Smooth muscle cell (in vitro differentiated cells): ENCODE data around the gene MTA1. TPM values are rescaled to one million over a fixed set of nuclear protein-coding genes. Genes with fewer than 3 reads are reported as not detected.

Experiments used
- polyA plus RNA-seq: library from polyadenylated mRNA; unstranded; fragments of >200 nt; fragmentation: Nextera tagmentation; extraction: Ambion mirVana; gene quantifications from 2 replicates; pipeline ENCODE4 v1.2.1, GENCODE V29; 2016
- total RNA-seq: library from RNA; depleted of rRNA; stranded (reverse); fragments of >200 nt; gene quantifications from 2 replicates; pipeline ENCODE4 v1.2.3, GENCODE V29; 2014

Gene MTA1
- total and polyA plus RNA-seq, 2 experiments from 2014 or later = 41.3 to 48.7 TPM

Other genes starting within 250 kb of the MTA1 start
- gene NUDT14, start 238.5 kb upstream of the MTA1 start, total RNA-seq = 7.9 and 9.5 TPM in 2 replicates
- 30.7 and 45.6 TPM in 2 replicates for gene NUDT14, start 238.5 kb upstream of the MTA1 start, polyA plus RNA-seq
- gene BTBD6, start 171.3 kb upstream of the MTA1 start, total RNA-seq = 22.7 and 27.0 TPM in 2 replicates
- 40.3 and 41.8 TPM in 2 replicates for gene BTBD6, start 171.3 kb upstream of the MTA1 start, polyA plus RNA-seq
- gene BRF1, start 118.8 kb upstream of the MTA1 start, total RNA-seq = 9.8 and 15.9 TPM in 2 replicates
- 12.5 and 20.7 TPM in 2 replicates for gene BRF1, start 118.8 kb upstream of the MTA1 start, polyA plus RNA-seq
- 36.9 and 37.3 TPM in 2 replicates for gene PACS2, start 105.1 kb upstream of the MTA1 start, total RNA-seq
- gene PACS2, start 105.1 kb upstream of the MTA1 start, polyA plus RNA-seq = 49.1 and 57.7 TPM in 2 replicates
- 0.09 and 1.7 TPM in 2 replicates for gene TEX22, start 21.3 kb upstream of the MTA1 start, total RNA-seq
- gene TEX22, start 21.3 kb upstream of the MTA1 start, polyA plus RNA-seq = 0.50 and 0.93 TPM in 2 replicates
- gene CRIP2, start 55.0 kb downstream of the MTA1 start, total RNA-seq = 7.6 and 14.1 TPM in 2 replicates
- gene CRIP2, start 55.0 kb downstream of the MTA1 start, polyA plus RNA-seq = 38.1 and 45.7 TPM in 2 replicates
- gene CRIP1, start 67.1 kb downstream of the MTA1 start, total RNA-seq = 0.27 and 4.9 TPM in 2 replicates
- gene CRIP1, start 67.1 kb downstream of the MTA1 start, polyA plus RNA-seq = 31.8 and 40.6 TPM in 2 replicates
- gene TEDC1, start 71.4 kb downstream of the MTA1 start, total RNA-seq = 3.8 and 3.9 TPM in 2 replicates
- 4.7 and 8.2 TPM in 2 replicates for gene TEDC1, start 71.4 kb downstream of the MTA1 start, polyA plus RNA-seq
- gene TMEM121, start 106.8 kb downstream of the MTA1 start, total RNA-seq = 2.6 and 7.0 TPM in 2 replicates
- 7.2 and 12.1 TPM in 2 replicates for gene TMEM121, start 106.8 kb downstream of the MTA1 start, polyA plus RNA-seq